IgD-negative memory B cell (primary cell): ENCODE results near the gene EYS. TPM values are rescaled to one million over a fixed set of nuclear protein-coding genes. Genes with fewer than 3 reads are reported as not detected.
"Not testable (repeated sequence)": the region's sequence is repeated elsewhere in the genome, so short reads cannot be mapped to it uniquely, and the experiment has no call there.

Source experiments
- H3K27ac Mint-ChIP-seq, 3 donors: one replicate each; pipeline ENCODE4 v1.8.0; 2020 to 2022; ENCODE audit warnings: mild to moderate bottlenecking in 3 of 3, mixed read lengths in 3 of 3, moderate library complexity in 1 of 3
- H3K27me3 Mint-ChIP-seq: one replicate; pipeline ENCODE4 v1.8.0; 2021; ENCODE audit warnings: mixed read lengths
- H3K36me3 Mint-ChIP-seq: one replicate; pipeline ENCODE4 v1.8.0; 2020; ENCODE audit warnings: mild to moderate bottlenecking, mixed read lengths
- H3K4me1 Mint-ChIP-seq, 3 donors: one replicate each; pipeline ENCODE4 v1.8.0; 2020 to 2022; ENCODE audit warnings: mixed read lengths in 3 of 3, mild to moderate bottlenecking in 1 of 3
- H3K4me3 Mint-ChIP-seq, 4 donors: one replicate each; pipeline ENCODE4 v1.8.0; 2020 to 2022; ENCODE audit warnings: mild to moderate bottlenecking in 4 of 4, mixed read lengths in 4 of 4, moderate library complexity in 3 of 4
- H3K9me3 Mint-ChIP-seq, 3 donors: one replicate each; pipeline ENCODE4 v1.8.0; 2020 to 2021; ENCODE audit warnings: mixed read lengths in 3 of 3, mild to moderate bottlenecking in 1 of 3
- polyA plus RNA-seq: library from polyadenylated mRNA; unstranded; fragments of 300-500 nt; fragmentation: Illumina TruSeq; gene quantifications from one replicate; pipeline ENCODE4 v1.2.3, GENCODE V29; 2021

EYS gene
- polyA plus RNA-seq, 1 donor from 2014 or later: 0.04 TPM

GRCh38 chr6:65450451-65450850 lies 256.6 kb downstream of the EYS start:
- no peaks in the 10 kb centered on the region for H3K27me3 Mint-ChIP-seq
- no peaks in the 10 kb centered on the region for H3K4me1 Mint-ChIP-seq
- H3K4me3 Mint-ChIP-seq: no peak overlapping the region
- no peak overlapping the region for H3K27ac Mint-ChIP-seq
- peaks cover 0 to 2% (median 0%) of the 10 kb centered on the region in 3 donors for H3K9me3 Mint-ChIP-seq
- H3K36me3 Mint-ChIP-seq: no peaks in the 10 kb centered on the region

- Mint-ChIP-seq H3K36me3 (no peaks in the 10 kb centered on the region), H3K27me3 (no peaks in the 10 kb centered on the region), H3K27ac (no peak overlapping the region), H3K4me1 (no peaks in the 10 kb centered on the region), H3K9me3 (peaks cover 0 to 2% (median 0%) of the 10 kb centered on the region in 3 donors), H3K4me3 (no peak overlapping the region)
Observed at GRCh38 chr6:65449926-65450325, 257.1 kb downstream of the EYS start.

DNA sequence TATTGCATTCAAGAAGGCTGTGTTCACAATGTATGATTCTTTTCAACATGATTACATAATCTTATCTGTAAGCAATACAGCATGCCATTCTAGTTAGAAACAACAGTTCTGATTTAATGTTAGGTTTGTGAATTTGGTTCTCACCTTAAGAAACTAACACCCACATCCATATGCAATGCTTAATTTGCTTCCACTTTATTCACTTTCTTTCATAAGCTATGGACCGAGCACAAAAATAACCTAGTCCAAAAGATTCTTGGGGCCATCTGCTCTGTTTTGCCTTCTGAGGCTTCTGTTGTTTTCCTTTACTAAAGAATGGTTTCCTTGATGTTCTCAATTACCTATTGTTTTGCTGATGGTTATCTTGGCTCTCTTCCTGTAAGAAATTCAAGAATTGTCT lies 258.2 kb downstream of the EYS start:
- Mint-ChIP-seq H3K27ac (no peak overlapping the region), H3K36me3 (no peaks in the 10 kb centered on the region), H3K4me1 (no peaks in the 10 kb centered on the region), H3K27me3 (no peaks in the 10 kb centered on the region), H3K9me3 (peaks cover 0 to 2% (median 0%) of the 10 kb centered on the region in 3 donors), H3K4me3 (no peak overlapping the region)

DNA sequence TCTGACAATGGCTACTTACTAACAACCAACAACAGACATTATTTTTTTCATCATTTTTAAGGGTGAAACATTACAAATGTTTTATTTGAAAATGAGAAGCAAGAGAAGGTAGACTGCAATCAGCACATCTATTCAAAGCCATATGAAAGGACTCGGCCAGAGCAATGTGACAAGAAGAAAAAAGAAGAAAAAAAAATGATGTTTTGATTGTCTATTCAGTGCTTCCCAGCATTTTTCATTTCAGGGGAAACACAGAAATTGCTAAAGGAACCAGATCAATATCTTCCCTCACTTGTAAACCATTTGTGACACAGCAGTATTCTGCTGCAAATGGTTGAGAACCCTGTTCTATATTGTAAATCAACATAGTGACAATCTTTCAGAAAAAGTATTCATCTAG lies 270.7 kb downstream of the EYS start:
- no peaks in the 10 kb centered on the region for H3K36me3 Mint-ChIP-seq
- H3K27me3 Mint-ChIP-seq: no peaks in the 10 kb centered on the region
- peaks cover 0 to 5% (median 5%) of the 10 kb centered on the region in 3 donors for H3K9me3 Mint-ChIP-seq
- no peak overlapping the region for H3K4me3 Mint-ChIP-seq
- no peak overlapping the region for H3K27ac Mint-ChIP-seq
- no peaks in the 10 kb centered on the region for H3K4me1 Mint-ChIP-seq

DNA sequence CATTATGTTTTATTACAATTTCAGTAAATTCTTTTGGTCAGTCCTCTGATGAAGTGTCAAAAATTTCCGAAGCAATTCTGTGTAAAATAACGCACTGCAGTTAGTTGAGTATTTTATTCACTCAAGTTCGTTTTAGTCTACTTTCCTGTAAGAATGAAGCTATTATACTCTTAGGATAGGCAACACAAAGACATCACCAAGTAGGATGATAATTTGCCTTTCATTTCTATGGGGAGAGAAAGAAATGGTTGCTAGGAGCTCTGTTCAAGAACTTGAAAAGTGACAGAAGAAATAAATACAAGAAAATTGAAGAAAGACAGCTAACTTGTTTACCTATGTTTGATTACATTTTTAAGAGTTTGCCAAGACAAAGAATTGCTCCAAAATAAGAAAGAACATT lies 290.4 kb downstream of the EYS start:
- no peaks in the 10 kb centered on the region for H3K36me3 Mint-ChIP-seq
- no peak overlapping the region for H3K4me3 Mint-ChIP-seq
- H3K27me3 Mint-ChIP-seq: no peaks in the 10 kb centered on the region
- no peaks in the 10 kb centered on the region for H3K4me1 Mint-ChIP-seq
- H3K9me3 Mint-ChIP-seq: peaks cover 2 to 17% (median 4%) of the 10 kb centered on the region in 3 donors
- H3K27ac Mint-ChIP-seq: no peak overlapping the region

- H3K4me3 Mint-ChIP-seq: no peak overlapping the region
- peaks cover 0 to 17% (median 6%) of the 10 kb centered on the region in 3 donors for H3K9me3 Mint-ChIP-seq
- no peak overlapping the region for H3K27ac Mint-ChIP-seq
- H3K27me3 Mint-ChIP-seq: no peaks in the 10 kb centered on the region
- no peaks in the 10 kb centered on the region for H3K4me1 Mint-ChIP-seq
- H3K36me3 Mint-ChIP-seq: no peaks in the 10 kb centered on the region
Observed at GRCh38 chr6:65410309-65410708, 296.7 kb downstream of the EYS start.

GRCh38 chr6:65402564-65402963 lies 304.5 kb downstream of the EYS start:
- Mint-ChIP-seq H3K27me3 (no peaks in the 10 kb centered on the region), H3K9me3 (peaks cover 2 to 7% (median 6%) of the 10 kb centered on the region in 3 donors), H3K27ac (peak overlapping the region in 2 of 3 donors; percentile 23 to 67), H3K4me1 (peaks cover 0 to 2% (median 0%) of the 10 kb centered on the region in 3 donors), H3K4me3 (no peak overlapping the region), H3K36me3 (peaks cover 2% of the 10 kb centered on the region)

- Mint-ChIP-seq H3K9me3 (peaks cover 5 to 10% (median 5%) of the 10 kb centered on the region in 3 donors), H3K27me3 (no peaks in the 10 kb centered on the region), H3K4me3 (no peak overlapping the region), H3K27ac (no peak overlapping the region), H3K4me1 (peaks cover 0 to 2% (median 0%) of the 10 kb centered on the region in 3 donors), H3K36me3 (peaks cover 2% of the 10 kb centered on the region)
Observed at GRCh38 chr6:65399355-65400084, 307.5 kb downstream of the EYS start.

DNA sequence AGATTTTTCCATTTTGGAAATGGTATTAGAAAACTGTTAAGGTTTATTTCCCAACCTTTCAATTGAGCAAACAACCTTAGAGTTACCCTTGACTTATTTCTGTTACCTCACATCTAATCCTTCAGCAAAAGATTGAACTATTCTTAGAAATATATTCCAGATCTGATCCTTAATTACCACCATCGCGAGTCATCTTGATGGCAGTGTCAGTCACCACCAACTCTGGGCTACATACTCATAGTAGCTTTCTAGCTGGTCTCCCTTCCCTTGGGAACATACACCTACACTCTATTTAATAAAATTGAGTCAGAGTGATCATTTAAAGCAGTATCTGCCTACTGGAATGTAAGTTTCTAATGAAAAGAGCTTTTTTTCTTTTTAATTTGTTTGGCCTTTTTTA lies 308.2 kb downstream of the EYS start:
- peaks cover 5 to 10% (median 5%) of the 10 kb centered on the region in 3 donors for H3K9me3 Mint-ChIP-seq
- no peak overlapping the region for H3K4me3 Mint-ChIP-seq
- H3K4me1 Mint-ChIP-seq: peaks cover 0 to 2% (median 0%) of the 10 kb centered on the region in 3 donors
- H3K27ac Mint-ChIP-seq: no peak overlapping the region
- H3K36me3 Mint-ChIP-seq: peaks cover 2% of the 10 kb centered on the region
- H3K27me3 Mint-ChIP-seq: no peaks in the 10 kb centered on the region

- H3K9me3 Mint-ChIP-seq: peaks cover 0 to 5% (median 2%) of the 10 kb centered on the region in 3 donors
- H3K36me3 Mint-ChIP-seq: no peaks in the 10 kb centered on the region
Observed at GRCh38 chr6:65350530-65350929, 356.5 kb downstream of the EYS start.

GRCh38 chr6:65302655-65303054 lies 404.4 kb downstream of the EYS start:
- H3K27me3 Mint-ChIP-seq, H3K9me3 Mint-ChIP-seq: not testable (repeated sequence)

More at GRCh38 chr6:65350530-65350929, 356.5 kb downstream of the EYS start:
- Mint-ChIP-seq H3K4me3 (no peak overlapping the region), H3K27ac (no peak overlapping the region), H3K4me1 (no peaks in the 10 kb centered on the region), H3K27me3 (no peaks in the 10 kb centered on the region)

GRCh38 chr6:65299236-65299635 lies 407.8 kb downstream of the EYS start:
- H3K9me3 Mint-ChIP-seq: no peaks in the 10 kb centered on the region
- H3K27me3 Mint-ChIP-seq: no peaks in the 10 kb centered on the region
- H3K27ac Mint-ChIP-seq: no peak overlapping the region
- no peaks in the 10 kb centered on the region for H3K36me3 Mint-ChIP-seq
- H3K4me3 Mint-ChIP-seq: no peak overlapping the region
- H3K4me1 Mint-ChIP-seq: no peaks in the 10 kb centered on the region

More at GRCh38 chr6:65302655-65303054, 404.4 kb downstream of the EYS start:
- H3K36me3 Mint-ChIP-seq, H3K4me3 Mint-ChIP-seq, H3K27ac Mint-ChIP-seq, H3K4me1 Mint-ChIP-seq: not testable (repeated sequence)

GRCh38 chr6:65295812-65296211 lies 411.2 kb downstream of the EYS start:
- Mint-ChIP-seq H3K27me3 (no peaks in the 10 kb centered on the region), H3K4me1 (no peaks in the 10 kb centered on the region), H3K9me3 (peaks cover 0 to 15% (median 4%) of the 10 kb centered on the region in 3 donors), H3K27ac (no peak overlapping the region), H3K36me3 (no peaks in the 10 kb centered on the region), H3K4me3 (no peak overlapping the region)

- Mint-ChIP-seq H3K27me3 (no peaks in the 10 kb centered on the region), H3K9me3 (peaks cover 2 to 15% (median 4%) of the 10 kb centered on the region in 3 donors), H3K4me3 (no peak overlapping the region), H3K4me1 (no peaks in the 10 kb centered on the region), H3K36me3 (no peaks in the 10 kb centered on the region), H3K27ac (no peak overlapping the region)
Observed at GRCh38 chr6:65289491-65289890, 417.5 kb downstream of the EYS start.

DNA sequence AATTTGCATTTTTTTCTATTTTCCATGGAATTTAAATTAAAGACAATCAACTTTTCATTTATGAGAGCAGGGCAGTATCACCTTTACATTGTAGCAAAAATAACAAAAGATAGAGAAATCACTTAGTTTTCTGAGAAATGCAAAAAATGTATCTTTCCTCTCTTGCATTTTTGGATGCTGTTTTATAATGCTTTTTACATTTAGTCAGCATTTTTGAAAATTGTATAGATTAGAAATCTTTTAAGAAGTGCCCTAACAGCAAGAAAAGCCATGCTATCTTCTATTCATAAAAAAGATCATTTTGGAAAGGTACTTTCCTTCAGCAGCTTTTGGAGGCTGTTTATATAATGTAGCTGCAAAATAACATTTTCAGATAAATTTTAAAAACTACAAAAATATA lies 421.8 kb downstream of the EYS start:
- Mint-ChIP-seq H3K9me3 (peaks cover 0 to 3% (median 2%) of the 10 kb centered on the region in 3 donors), H3K36me3 (no peaks in the 10 kb centered on the region), H3K4me3 (no peak overlapping the region), H3K4me1 (no peaks in the 10 kb centered on the region), H3K27ac (no peak overlapping the region), H3K27me3 (no peaks in the 10 kb centered on the region)

GRCh38 chr6:65280060-65280459 lies 427.0 kb downstream of the EYS start:
- peaks cover 0 to 11% (median 0%) of the 10 kb centered on the region in 3 donors for H3K9me3 Mint-ChIP-seq
- no peaks in the 10 kb centered on the region for H3K27me3 Mint-ChIP-seq
- no peak overlapping the region for H3K27ac Mint-ChIP-seq
- H3K4me1 Mint-ChIP-seq: no peaks in the 10 kb centered on the region
- H3K36me3 Mint-ChIP-seq: peaks cover 1% of the 10 kb centered on the region
- H3K4me3 Mint-ChIP-seq: no peak overlapping the region
